ENCODE measurements around the gene INPP5F.

Gene INPP5F

DNA sequence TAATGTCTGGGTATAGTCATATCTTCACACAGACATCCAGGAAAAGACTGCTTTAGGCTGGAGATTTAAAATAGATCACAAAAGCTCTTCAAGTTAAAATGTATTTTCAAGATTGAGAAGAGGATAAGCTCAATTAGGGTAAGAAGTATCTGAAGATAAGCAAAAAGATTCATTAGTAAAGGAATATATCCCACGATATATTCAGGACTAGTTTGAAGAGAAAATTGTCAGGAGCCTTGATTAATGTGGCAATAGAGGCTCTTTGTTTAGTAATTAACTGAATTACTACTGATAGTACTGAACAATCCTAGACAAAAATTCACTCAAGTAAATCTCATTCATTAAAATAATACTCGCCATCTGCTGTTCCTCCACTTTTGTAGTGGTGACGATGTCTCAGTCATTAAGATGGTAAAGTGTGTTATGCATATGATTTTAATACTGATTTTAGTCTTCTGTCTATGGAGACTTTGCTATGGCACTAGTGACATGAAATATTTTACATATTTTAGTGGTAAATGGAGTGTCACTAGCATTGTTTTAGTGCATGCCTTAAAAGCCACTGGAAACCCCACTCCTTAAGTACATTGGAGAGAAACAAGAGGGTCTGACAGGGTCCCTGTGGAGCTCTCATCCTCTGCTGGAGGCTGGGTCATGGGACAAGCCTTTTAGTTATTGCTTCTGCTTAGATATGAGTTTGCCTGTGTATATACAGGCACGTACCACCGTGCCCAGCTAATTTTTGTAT is 32.8 kb downstream of the INPP5F start:
- H3K9ac ChIP-seq (ENCODE audit: low read length): no peak overlapping the region
- H3F3A ChIP-seq (ENCODE audit: insufficient read depth): no peaks in the 10 kb centered on the region
- H2AFZ ChIP-seq (ENCODE audit: low read depth, low read length, severe bottlenecking): no peak overlapping the region
- H3K36me3 ChIP-seq (ENCODE audit: low read length): no peaks in the 10 kb centered on the region
- H3K27me3 ChIP-seq (ENCODE audit: low read length): no peaks in the 10 kb centered on the region
- no peaks in the 10 kb centered on the region for H4K20me1 ChIP-seq (ENCODE audit: low read depth, low read length)
- no peak overlapping the region for H3K4me3 ChIP-seq (ENCODE audit: insufficient read depth, low read length, poor library complexity, severe bottlenecking)
- no peak overlapping the region for H3K4me2 ChIP-seq (ENCODE audit: low read depth, low read length, poor library complexity, severe bottlenecking)
- no peaks in the 10 kb centered on the region for H3K79me2 ChIP-seq (ENCODE audit: insufficient read depth, low read length)
- no peak for TF ChIP-seq EZH2phosphoT487 (conservative IDR thresholded peaks at IDR 0.05; ENCODE audit: low read length)
- TF ChIP-seq, protein P1, sequence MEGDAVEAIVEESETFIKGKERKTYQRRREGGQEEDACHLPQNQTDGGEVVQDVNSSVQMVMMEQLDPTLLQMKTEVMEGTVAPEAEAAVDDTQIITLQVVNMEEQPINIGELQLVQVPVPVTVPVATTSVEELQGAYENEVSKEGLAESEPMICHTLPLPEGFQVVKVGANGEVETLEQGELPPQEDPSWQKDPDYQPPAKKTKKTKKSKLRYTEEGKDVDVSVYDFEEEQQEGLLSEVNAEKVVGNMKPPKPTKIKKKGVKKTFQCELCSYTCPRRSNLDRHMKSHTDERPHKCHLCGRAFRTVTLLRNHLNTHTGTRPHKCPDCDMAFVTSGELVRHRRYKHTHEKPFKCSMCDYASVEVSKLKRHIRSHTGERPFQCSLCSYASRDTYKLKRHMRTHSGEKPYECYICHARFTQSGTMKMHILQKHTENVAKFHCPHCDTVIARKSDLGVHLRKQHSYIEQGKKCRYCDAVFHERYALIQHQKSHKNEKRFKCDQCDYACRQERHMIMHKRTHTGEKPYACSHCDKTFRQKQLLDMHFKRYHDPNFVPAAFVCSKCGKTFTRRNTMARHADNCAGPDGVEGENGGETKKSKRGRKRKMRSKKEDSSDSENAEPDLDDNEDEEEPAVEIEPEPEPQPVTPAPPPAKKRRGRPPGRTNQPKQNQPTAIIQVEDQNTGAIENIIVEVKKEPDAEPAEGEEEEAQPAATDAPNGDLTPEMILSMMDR (IDR thresholded peaks at IDR 0.05; ENCODE audit: insufficient read depth, low read length, poor library complexity, severe bottlenecking): no peak
- no peak overlapping the region for H3K27ac ChIP-seq (ENCODE audit: low read depth, low read length)
- H3K9me2 ChIP-seq (replicated peaks; ENCODE audit: insufficient read depth, low read length): no peaks in the 10 kb centered on the region
- no peaks in the 10 kb centered on the region for H3K9me3 ChIP-seq (ENCODE audit: insufficient read depth, low read length)

DNA sequence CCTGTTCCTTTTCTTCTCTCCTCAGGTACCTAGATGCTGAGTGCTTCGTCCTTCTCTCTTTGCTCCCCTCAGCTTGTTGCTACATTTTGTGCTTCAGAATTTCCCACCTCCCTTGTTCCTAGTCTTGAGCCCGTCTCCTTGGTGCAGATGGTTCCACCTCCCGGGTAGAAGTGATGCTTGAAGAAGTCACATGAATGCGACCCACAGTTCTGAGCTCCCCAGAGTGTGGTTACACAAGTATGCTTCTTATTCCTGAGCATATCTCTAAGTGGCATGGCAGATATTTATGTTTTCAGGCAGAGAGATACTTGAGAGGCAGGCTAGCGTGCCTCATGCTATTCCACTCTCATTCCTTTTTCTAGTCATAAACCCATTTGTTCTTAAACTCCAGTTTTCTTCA is 34.0 kb downstream of the INPP5F start:
- Histone ChIP-seq H3K4me2 (ENCODE audit: low read depth, low read length, poor library complexity, severe bottlenecking) (no peak overlapping the region), H3K36me3 (ENCODE audit: low read length) (no peaks in the 10 kb centered on the region), H3K27me3 (ENCODE audit: low read length) (no peaks in the 10 kb centered on the region), H4K20me1 (ENCODE audit: low read depth, low read length) (no peaks in the 10 kb centered on the region), H3F3A (ENCODE audit: insufficient read depth) (no peaks in the 10 kb centered on the region), H3K9ac (ENCODE audit: low read length) (no peak overlapping the region), H2AFZ (ENCODE audit: low read depth, low read length, severe bottlenecking) (no peak overlapping the region), H3K4me3 (ENCODE audit: insufficient read depth, low read length, poor library complexity, severe bottlenecking) (no peak overlapping the region), H3K79me2 (ENCODE audit: insufficient read depth, low read length) (no peaks in the 10 kb centered on the region), H3K9me3 (ENCODE audit: insufficient read depth, low read length) (no peaks in the 10 kb centered on the region), H3K27ac (ENCODE audit: low read depth, low read length) (no peak overlapping the region), H3K9me2 (replicated peaks; ENCODE audit: insufficient read depth, low read length) (no peaks in the 10 kb centered on the region)
- TF ChIP-seq, protein P1 (IDR thresholded peaks at IDR 0.05; ENCODE audit: insufficient read depth, low read length, poor library complexity, severe bottlenecking): no peak
- TF ChIP-seq EZH2phosphoT487 (conservative IDR thresholded peaks at IDR 0.05; ENCODE audit: low read length): no peak

DNA sequence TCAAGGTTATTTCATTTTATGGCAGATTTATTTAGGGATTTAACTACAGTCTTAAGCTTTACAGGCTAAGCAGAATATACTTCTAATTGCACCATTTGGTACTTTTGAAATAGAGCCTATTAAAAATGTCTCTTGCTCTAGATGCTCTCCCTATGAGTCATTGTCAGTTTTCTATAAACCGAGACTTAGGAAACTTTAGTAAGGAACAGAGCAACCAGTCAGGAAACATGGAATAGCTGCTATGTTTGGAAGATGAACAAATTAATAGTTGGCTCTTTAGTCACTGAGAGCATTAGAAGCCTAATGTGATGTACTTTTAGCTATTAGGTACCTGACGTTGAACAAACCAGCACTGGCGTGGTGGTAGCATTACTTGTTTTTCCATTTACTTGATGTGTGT is 35.3 kb downstream of the INPP5F start:
- Histone ChIP-seq H2AFZ (ENCODE audit: low read depth, low read length, severe bottlenecking) (no peak overlapping the region), H3K9me2 (replicated peaks; ENCODE audit: insufficient read depth, low read length) (no peaks in the 10 kb centered on the region), H3K27ac (ENCODE audit: low read depth, low read length) (no peak overlapping the region), H3K9me3 (ENCODE audit: insufficient read depth, low read length) (no peaks in the 10 kb centered on the region), H3K4me2 (ENCODE audit: low read depth, low read length, poor library complexity, severe bottlenecking) (no peak overlapping the region), H3K79me2 (ENCODE audit: insufficient read depth, low read length) (no peaks in the 10 kb centered on the region), H3K4me3 (ENCODE audit: insufficient read depth, low read length, poor library complexity, severe bottlenecking) (no peak overlapping the region), H3K9ac (ENCODE audit: low read length) (no peak overlapping the region), H3F3A (ENCODE audit: insufficient read depth) (no peaks in the 10 kb centered on the region), H3K27me3 (ENCODE audit: low read length) (no peaks in the 10 kb centered on the region), H4K20me1 (ENCODE audit: low read depth, low read length) (no peaks in the 10 kb centered on the region), H3K36me3 (ENCODE audit: low read length) (no peaks in the 10 kb centered on the region)
- TF ChIP-seq, protein P1 (IDR thresholded peaks at IDR 0.05; ENCODE audit: insufficient read depth, low read length, poor library complexity, severe bottlenecking): no peak
- no peak for TF ChIP-seq EZH2phosphoT487 (conservative IDR thresholded peaks at IDR 0.05; ENCODE audit: low read length)

Data from SU-DHL-6 (cell line).